Measurements from ENCODE around the gene KXD1.

Gene KXD1

DNA sequence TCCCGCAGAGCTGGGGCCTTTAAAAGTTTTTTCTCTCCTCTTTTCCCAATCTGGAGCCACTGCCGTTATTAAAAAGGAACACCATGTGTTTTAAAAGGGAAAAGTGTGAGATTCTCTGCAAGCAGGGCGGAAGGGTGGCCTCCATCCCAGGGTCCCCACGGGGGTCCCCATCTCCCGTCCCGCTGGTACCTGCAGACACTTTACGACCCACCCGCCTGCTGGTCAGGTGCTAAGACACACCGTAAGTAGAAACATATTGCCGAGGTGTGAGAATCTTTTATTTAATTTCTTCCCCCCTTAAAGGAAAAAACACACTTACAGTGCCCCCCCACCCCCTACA is 47.1 kb downstream of the KXD1 start:
- no peak overlapping the region for H3K27ac Mint-ChIP-seq
- H3K4me3 Mint-ChIP-seq: no peak overlapping the region
- no peaks in the 10 kb centered on the region for H3K9me3 Mint-ChIP-seq
- peaks cover 83% of the 10 kb centered on the region for H3K27me3 Mint-ChIP-seq
- CTCF ChIA-PET: interaction anchor here (1.0 kb wide), 1 partner anchor 11 kb away, joined by 3 read pairs; no protein-coding TSS in a partner anchor
- DNase-seq: no peak
- H3K36me3 Mint-ChIP-seq: no peaks in the 10 kb centered on the region
- H3K4me1 Mint-ChIP-seq: peaks cover 4% of the 10 kb centered on the region

DNA sequence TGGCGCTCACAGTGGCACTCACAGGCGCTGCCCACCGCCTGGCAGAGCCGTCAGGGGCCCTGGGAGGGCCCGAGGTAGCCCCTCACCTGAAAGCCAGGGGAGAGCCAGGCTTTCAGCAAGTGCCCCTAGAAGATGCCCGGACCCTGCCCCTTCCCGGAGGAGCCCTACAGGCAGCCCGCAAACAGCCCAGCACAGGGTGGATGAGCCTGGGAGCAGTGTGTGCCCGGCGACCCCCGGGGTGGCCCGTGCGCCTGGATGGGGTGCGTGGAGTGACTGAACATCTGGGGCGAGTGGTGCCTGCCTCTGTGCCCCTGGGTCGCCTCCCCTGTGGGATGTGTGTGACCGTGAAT is 47.5 kb downstream of the KXD1 start:
- H3K9me3 Mint-ChIP-seq: no peaks in the 10 kb centered on the region
- H3K27me3 Mint-ChIP-seq: peaks cover 83% of the 10 kb centered on the region
- peaks cover 4% of the 10 kb centered on the region for H3K4me1 Mint-ChIP-seq
- H3K27ac Mint-ChIP-seq: no peak overlapping the region
- H3K36me3 Mint-ChIP-seq: no peaks in the 10 kb centered on the region
- CTCF ChIA-PET: interaction anchor here (1.0 kb wide), 1 partner anchor 11 kb away, joined by 3 read pairs; no protein-coding TSS in a partner anchor
- DNase-seq: no peak
- no peak overlapping the region for H3K4me3 Mint-ChIP-seq

DNA sequence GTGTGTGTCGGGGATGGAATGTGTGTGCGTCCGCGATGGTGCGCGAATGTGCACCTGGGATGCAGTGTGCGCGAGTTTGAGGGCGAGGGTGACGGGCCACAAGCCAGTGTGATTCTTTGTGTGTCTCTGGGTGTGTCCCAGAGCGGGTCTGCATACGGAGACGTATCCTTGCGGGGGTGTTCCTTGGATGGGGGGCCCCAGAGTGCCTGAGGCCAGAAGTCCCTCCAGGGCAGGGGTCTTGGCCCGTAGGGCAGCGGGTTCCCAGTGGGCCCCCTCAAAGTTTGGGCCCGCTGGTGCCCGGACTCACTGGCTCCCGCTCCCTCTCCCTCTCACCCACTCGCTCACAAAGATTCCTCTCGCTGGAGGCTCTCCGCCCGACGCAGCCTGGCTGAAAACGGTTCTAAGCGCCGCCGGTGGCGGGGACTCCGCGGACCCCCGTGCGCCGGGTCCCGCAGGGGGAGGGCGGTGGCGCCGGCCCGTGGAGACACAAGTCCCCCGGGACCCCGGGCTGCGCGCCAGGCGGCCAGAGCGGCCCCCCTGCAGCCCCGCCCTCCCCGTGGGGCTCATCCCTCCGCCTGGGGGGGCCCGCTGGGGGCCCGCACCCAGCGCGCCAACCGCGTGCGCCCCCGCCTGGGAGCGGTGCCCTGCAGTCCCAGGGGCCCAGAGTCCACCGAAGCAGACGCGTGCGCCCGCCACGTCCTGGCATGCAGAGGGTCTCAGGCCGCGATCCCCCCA is 48.0 kb downstream of the KXD1 start:
- Mint-ChIP-seq H3K4me1 (peaks cover 4% of the 10 kb centered on the region), H3K4me3 (no peak overlapping the region), H3K36me3 (no peaks in the 10 kb centered on the region), H3K27ac (no peak overlapping the region), H3K9me3 (no peaks in the 10 kb centered on the region), H3K27me3 (peaks cover 88% of the 10 kb centered on the region)
- no peak for DNase-seq
- CTCF ChIA-PET: interaction anchor here (1.0 kb wide), 1 partner anchor 12 kb away, joined by 3 read pairs; no protein-coding TSS in a partner anchor

DNA sequence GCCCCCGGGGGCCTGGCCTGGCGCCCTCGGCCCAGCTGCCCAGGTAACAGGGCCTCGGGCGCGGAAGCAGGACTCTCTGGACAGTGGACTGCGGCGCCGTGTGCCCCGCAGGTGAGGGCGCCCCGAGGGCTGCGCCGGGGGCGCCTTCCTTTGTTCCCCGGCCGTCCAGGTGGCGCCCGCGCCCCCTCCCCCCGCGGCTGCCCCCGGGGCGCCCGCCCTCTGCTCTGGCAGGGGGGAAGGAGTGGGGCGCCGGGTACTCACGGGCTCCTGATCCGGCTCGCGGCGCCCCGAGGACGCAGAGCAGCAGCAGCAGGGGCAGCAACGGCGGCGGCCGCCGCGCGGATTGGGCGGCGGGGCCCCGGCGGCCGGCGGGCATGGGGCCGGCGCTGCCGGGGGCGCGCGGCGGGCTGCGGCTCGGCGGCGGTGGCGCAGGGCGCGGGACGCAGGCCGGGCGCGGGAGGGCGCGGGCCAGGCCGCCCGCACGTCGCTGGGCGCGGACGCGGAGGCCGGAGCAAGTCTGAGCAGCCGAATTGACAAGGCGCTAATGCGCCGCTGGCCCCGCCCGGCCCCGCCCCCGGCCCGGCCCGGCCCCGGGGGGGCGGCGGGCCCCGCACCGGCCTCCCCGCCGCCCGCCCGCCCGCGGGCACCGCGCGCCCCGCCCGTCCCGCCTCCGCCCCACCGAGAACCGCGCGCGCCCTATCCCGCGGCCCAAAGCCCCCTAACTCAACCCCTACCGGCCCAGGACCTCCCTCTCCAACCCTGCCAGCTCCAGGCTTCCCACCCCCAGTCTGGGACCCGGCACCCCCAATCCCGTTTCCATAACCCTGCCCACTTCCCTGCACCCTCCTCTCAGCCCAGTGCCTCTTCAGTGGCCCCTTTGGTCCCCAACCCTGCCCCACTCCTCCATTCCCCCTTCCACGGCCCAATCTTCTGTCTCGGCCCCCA is 48.9 kb downstream of the KXD1 start, which contains the start of gene CRLF1:
TSS of gene CRLF1 (minus strand) at position 519 of the 945 bp plus-strand sequence. CDS start at position 376, 143 bp downstream.
- CTCF ChIA-PET: no interaction called here
- Mint-ChIP-seq H3K27me3 (peaks cover 92% of the 10 kb centered on the region), H3K36me3 (peaks cover 2% of the 10 kb centered on the region), H3K4me1 (peaks cover 8% of the 10 kb centered on the region), H3K9me3 (no peaks in the 10 kb centered on the region), H3K27ac (no peak within 1 kb of the TSS), H3K4me3 (no peak within 1 kb of the TSS)
- no peak for DNase-seq

DNA sequence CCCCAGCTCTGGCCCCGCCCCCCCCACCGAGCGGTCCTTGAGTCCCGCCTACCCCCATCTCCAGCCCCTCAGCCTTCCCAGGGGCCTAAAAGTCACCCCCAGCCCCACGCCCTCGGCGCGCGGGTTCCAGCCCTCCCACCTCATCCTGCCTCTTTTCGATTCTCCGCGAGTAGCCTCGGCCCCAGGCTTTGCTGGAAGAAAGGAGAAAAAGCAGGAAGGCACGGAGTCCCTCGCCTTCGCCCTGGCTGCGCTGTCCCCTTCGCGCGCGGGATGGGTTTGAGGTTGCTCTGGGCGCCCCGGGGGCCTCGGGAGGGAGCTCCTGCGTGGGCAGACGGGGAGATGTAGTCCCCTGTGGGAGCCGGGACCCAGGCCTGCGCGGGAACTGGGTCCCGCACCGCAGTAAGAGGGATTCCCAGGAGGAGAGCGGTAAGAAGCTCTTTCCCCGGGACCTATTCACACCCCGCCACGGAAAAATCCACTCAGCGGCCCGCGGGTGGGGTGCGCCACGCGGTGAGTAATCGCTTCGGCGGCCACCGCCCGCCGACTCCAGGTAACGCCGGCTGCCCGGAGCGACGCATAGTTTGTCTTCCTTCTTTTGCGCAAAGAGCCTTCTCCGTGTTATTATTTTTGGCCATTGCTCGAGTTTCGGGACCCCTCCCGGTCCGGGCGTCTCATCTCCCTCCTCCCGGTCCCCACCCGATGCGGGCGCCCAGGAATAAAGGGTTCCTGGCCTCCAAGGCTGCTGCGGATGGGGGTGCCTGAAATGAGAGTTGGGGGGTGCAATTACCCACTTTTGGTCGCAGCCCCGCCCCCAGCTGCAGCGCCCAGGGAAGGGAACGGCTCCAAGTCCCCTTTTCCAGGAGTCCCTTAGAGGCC is 49.8 kb downstream of the KXD1 start:
- H3K27me3 Mint-ChIP-seq: peaks cover 92% of the 10 kb centered on the region

DNA sequence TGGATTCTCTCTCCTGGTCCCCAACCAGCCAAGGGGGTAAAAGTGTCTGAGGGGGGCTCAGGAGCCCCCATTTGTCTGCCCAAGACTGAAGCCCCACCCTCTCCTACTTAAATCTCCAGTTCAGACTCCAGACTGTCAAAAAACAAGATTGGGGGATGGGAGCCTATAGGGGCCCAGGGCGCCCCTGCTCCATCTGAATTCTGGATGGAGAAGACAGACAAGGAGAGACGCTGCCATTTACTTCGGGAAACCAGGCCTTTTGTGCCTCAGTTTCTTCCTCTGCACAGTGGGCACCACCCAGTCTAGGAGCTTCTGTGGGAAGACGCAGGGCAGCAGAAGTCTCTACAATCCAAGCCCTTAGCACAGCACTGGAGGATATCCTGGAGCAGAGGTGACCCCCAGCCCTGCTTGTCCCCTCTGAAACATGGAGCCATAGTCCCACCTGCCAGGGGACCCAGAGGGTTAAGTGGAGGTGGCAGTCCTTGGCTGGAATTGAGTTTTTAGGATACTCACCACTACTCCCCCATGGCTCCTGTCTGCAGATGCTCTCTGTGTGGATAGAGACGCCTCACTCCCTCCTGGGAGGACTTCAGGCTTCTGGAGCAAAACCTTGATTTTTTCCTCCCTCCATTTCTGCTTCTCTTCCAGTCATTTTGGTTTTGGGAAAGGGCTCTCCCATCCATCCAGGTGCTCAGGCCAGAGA is 50.6 kb downstream of the KXD1 start:
- H3K9me3 Mint-ChIP-seq: no peaks in the 10 kb centered on the region
- H3K27ac Mint-ChIP-seq: no peak overlapping the region
- peaks cover 15% of the 10 kb centered on the region for H3K4me1 Mint-ChIP-seq
- no peak for DNase-seq
- H3K4me3 Mint-ChIP-seq: no peak overlapping the region
- H3K36me3 Mint-ChIP-seq: peaks cover 2% of the 10 kb centered on the region
- peaks cover 93% of the 10 kb centered on the region for H3K27me3 Mint-ChIP-seq
- CTCF ChIA-PET: no interaction called here

More for the DNA sequence above, 49.8 kb downstream of the KXD1 start:
- Mint-ChIP-seq H3K4me3 (no peak overlapping the region), H3K36me3 (peaks cover 2% of the 10 kb centered on the region), H3K27ac (no peak overlapping the region), H3K9me3 (no peaks in the 10 kb centered on the region), H3K4me1 (peaks cover 15% of the 10 kb centered on the region)
- no peak for DNase-seq
- CTCF ChIA-PET: no interaction called here

DNA sequence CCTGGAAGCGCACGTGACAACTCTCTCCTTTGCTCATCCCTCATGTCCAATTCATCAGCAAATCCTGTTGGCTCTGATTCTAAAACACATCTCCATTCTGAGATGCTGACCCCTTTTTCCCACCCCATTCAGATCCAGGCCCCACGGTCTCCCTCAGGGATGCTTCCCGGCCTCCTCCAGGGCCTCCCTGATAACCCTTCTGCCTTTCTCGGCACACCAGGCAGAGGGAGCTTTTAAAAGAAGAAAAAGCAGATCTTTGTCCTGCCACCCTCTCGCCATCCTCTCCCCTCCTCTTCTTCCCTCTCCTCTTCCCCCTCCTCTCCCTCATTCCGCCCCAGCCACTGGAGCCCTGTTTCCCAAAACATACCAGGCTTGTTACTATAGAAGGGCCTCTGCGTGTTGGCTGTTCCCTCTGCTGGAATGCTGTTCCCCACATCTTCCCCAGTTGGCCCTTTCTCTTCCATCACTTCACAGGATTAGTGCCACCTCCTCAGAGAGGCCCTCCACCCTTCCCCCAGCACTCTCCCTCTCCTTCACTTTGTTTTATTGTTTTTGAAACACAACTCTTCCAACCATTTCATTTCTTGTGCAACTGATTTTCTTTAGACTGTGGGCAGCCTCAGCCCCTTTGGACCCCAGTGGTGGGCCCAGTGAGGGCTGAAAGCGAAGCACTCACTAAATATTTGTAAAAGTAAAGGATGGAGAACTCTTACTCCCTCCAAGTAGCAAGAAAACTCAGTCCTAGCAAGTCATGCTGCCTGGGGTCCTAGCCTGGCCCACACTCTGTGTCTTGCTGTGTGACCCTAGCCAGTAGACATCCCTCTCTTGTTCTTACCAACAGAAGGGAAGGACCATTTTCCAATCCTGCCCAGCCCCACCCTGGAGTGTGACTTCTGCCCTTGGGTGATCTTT is 51.4 kb downstream of the KXD1 start:
- no peaks in the 10 kb centered on the region for H3K9me3 Mint-ChIP-seq
- H3K4me3 Mint-ChIP-seq: no peak overlapping the region
- peaks cover 18% of the 10 kb centered on the region for H3K4me1 Mint-ChIP-seq
- no peak overlapping the region for H3K27ac Mint-ChIP-seq
- DNase-seq: no peak
- peaks cover 2% of the 10 kb centered on the region for H3K36me3 Mint-ChIP-seq
- CTCF ChIA-PET: no interaction called here
- H3K27me3 Mint-ChIP-seq: peaks cover 93% of the 10 kb centered on the region

DNA sequence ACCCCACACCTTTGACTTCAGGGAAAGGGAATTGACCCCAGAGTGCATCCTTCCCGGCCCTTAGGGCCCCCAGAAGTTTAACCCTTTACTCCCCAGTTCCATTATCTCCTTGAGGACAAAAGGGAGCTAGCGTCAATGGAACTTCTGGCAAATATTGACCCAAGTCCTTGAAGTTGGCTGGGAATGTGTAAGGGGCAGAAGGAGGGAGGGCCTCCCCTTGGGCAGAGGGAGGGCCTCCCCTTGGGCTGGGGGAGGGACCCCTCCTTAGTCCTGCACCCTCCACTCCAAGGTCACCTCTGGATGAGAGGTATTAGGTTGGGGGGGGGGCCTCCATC is 52.0 kb downstream of the KXD1 start:
- Mint-ChIP-seq H3K4me1 (peaks cover 18% of the 10 kb centered on the region), H3K9me3 (no peaks in the 10 kb centered on the region), H3K27ac (no peak overlapping the region), H3K36me3 (peaks cover 2% of the 10 kb centered on the region), H3K27me3 (peaks cover 93% of the 10 kb centered on the region), H3K4me3 (no peak overlapping the region)
- DNase-seq: no peak
- CTCF ChIA-PET: no interaction called here

DNA sequence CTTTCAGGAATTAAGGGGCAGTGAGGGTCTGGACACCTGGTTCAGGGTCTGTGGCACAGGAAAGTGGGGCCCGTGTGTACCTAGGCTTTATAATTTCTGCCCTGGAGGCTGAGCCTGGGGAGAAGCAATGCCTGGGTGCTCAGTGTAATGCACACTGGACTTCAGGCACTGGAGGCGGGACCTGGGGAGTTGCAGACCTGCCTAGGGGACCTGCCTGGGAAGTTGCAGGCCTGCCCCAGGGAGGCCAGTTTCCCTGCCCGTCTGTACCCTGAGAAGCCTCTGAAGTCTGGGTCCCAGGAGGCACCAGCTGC is 52.5 kb downstream of the KXD1 start:
- peaks cover 93% of the 10 kb centered on the region for H3K27me3 Mint-ChIP-seq
- no peak overlapping the region for H3K4me3 Mint-ChIP-seq
- no peak for DNase-seq

DNA sequence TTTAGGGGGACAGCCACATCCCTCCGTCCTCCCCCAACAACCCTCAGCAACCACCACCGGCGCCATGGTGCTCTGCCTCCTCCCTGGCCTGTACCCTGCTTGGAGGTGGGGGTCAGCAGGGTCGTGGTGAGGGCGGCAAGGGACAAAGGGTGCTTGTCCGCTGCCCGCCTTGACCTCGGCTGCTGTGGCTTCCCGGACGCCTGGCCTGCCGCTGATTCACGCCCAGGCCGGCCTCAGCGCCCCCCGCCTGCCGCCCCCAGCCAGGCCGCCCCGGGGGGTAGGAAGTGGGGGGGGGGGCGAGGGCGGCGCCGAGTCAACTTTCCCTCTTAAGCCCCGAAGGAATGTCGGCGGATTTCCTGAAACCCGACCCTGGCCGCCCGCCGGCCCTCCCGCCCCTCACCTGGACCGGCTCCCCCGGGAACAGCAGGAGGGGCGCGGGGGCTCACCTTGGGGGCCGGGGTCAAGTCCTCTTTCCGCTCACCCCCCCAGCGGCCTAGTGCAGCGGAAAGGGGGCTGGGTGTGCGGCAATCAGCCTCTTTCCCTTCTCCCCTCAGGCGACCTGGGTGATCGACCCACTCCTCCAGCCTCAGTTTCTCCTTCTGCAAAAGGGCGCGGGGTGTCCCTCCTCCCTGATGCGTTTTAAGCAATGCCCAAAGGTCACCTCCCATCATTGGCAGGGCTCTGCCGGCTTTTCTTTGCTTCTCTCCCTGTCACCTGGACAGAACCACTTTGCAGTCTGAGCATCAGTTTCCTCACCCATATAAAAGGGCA is 53.1 kb downstream of the KXD1 start:
- H3K36me3 Mint-ChIP-seq: peaks cover 2% of the 10 kb centered on the region
- H3K9me3 Mint-ChIP-seq: no peaks in the 10 kb centered on the region
- no peak for DNase-seq
- H3K4me3 Mint-ChIP-seq: no peak overlapping the region
- H3K4me1 Mint-ChIP-seq: peaks cover 15% of the 10 kb centered on the region
- H3K27me3 Mint-ChIP-seq: peaks cover 92% of the 10 kb centered on the region
- no peak overlapping the region for H3K27ac Mint-ChIP-seq
- CTCF ChIA-PET: no interaction called here

More for the DNA sequence above, 52.5 kb downstream of the KXD1 start:
- Mint-ChIP-seq H3K36me3 (peaks cover 2% of the 10 kb centered on the region), H3K27ac (no peak overlapping the region), H3K9me3 (no peaks in the 10 kb centered on the region), H3K4me1 (peaks cover 18% of the 10 kb centered on the region)
- CTCF ChIA-PET: no interaction called here

DNA sequence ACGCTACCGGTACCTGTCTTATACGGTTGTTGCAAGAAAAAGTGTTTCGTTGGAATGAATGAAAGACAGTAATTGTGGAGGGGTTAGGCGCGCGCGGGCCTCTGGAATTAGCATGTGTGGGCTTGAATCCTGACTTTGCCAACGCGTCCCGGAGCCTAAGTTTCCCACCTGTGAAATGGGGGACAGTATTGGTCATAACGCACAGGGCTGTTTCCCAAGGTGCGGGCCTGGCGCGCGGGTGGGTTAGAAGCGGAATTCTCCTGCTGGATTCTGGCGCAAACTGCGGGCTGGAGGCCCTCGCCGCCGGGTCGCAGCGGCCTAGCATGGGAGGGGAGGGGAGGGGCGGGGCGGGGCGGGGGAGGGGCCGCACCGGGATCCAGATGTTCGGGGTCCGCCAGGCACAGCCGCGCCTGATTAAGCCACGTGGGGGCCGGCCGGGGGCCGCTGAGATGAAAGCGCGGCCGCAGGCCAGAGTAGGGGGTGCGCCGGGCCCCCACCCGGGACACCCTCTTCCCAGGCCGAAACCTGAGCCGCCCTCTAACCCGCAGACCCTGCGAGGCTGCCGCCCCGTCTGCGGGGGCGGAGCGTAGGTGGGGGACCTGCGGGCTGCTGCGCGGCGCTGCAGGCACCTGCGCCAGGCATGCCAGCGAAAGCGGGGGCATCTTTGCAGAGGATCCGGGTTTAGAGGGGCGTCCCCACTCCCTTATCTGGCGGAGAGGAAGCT is 53.8 kb downstream of the KXD1 start:
- Mint-ChIP-seq H3K36me3 (peaks cover 2% of the 10 kb centered on the region), H3K9me3 (no peaks in the 10 kb centered on the region), H3K4me3 (no peak overlapping the region), H3K27ac (no peak overlapping the region), H3K4me1 (peaks cover 15% of the 10 kb centered on the region), H3K27me3 (peaks cover 98% of the 10 kb centered on the region)
- DNase-seq: no peak
- CTCF ChIA-PET: interaction anchor here (1.0 kb wide), 1 partner anchor 17 kb away, joined by 3 read pairs; no protein-coding TSS in a partner anchor
